SK-N-MC (cell line): ENCODE measurements around the gene WDSUB1.
A peak's percentile ranks its signal among the peaks of the same experiment; 100 is the strongest.

ENCODE experiments used
- DNase-seq: peaks from one replicate; pipeline ENCODE4 v3.0.0-alpha.2; 2011; ENCODE audit warnings: low read depth, low spot score
- H3K27ac ChIP-seq: fragments of 200-600 bp; sonication (generic); 2 replicates; pipeline ENCODE4 v1.5.1; 2016; ENCODE audit warnings: mixed run types
- H3K36me3 ChIP-seq: fragments of 200-600 bp; sonication (generic); 2 replicates; pipeline ENCODE4 v1.6.1; 2017; ENCODE audit warnings: antibody characterized with exemption, low read length, mixed read lengths; ENCODE audit not compliant: insufficient read depth
- H3K4me3 ChIP-seq: fragments of 200-600 bp; sonication (generic); 2 replicates; pipeline ENCODE4 v1.5.1; 2016
- H3K9ac ChIP-seq: fragments of 200-600 bp; sonication (generic); 2 replicates; pipeline ENCODE4 v1.8.0; 2017; ENCODE audit warnings: mixed run types, mixed read lengths; ENCODE audit not compliant: insufficient read length
- H3K9me3 ChIP-seq: fragments of 200-600 bp; sonication (generic); 2 replicates; pipeline ENCODE4 v1.6.1; 2017; ENCODE audit warnings: low read depth, mild to moderate bottlenecking, antibody characterized with exemption, low read length, moderate library complexity, mixed read lengths
- EZH2 ChIP-seq: fragments of 200-600 bp; sonication (generic); IDR thresholded peaks from one replicate; pipeline ENCODE4 v1.6.1; 2017; ENCODE audit warnings: antibody characterized with exemption
- FOXP2 ChIP-seq: optimal IDR thresholded peaks from 2 replicates; pipeline ENCODE3; 2011; ENCODE audit warnings: mild to moderate bottlenecking, moderate library complexity; ENCODE audit not compliant: insufficient read depth; ENCODE audit errors: extremely low read length, control extremely low read depth
- POLR2AphosphoS5 ChIP-seq: IDR thresholded peaks from 2 replicates; pipeline ENCODE4 v1.6.1; 2012; ENCODE audit warnings: mild to moderate bottlenecking, low read depth, low read length, borderline replicate concordance

WDSUB1 gene

GRCh38 chr2:159252905-159253304 is 33.6 kb downstream of the WDSUB1 start:
- DNase-seq: no peak
- peaks cover 18% of the 10 kb centered on the region for H3K36me3 ChIP-seq
- TF ChIP-seq EZH2: no peak
- no peak for TF ChIP-seq POLR2AphosphoS5
- no peak for TF ChIP-seq FOXP2
- no peak overlapping the region for H3K27ac ChIP-seq
- no peak overlapping the region for H3K9ac ChIP-seq
- H3K4me3 ChIP-seq: no peak overlapping the region
- H3K9me3 ChIP-seq: no peaks in the 10 kb centered on the region

- TF ChIP-seq EZH2 (no peak), FOXP2 (no peak), POLR2AphosphoS5 (no peak)
- peak; percentile 71 for DNase-seq
- peaks cover 26% of the 10 kb centered on the region for H3K36me3 ChIP-seq
- H3K4me3 ChIP-seq: no peak overlapping the region
- H3K27ac ChIP-seq: no peak overlapping the region
- H3K9ac ChIP-seq: no peak overlapping the region
- peaks cover 5% of the 10 kb centered on the region; the same call in 1 of the 2 replicates for H3K9me3 ChIP-seq
Observed at GRCh38 chr2:159251296-159252173, 35.0 kb downstream of the WDSUB1 start.

GRCh38 chr2:159249990-159250715 is 36.4 kb downstream of the WDSUB1 start:
- TF ChIP-seq EZH2 (no peak), FOXP2 (no peak), POLR2AphosphoS5 (no peak)
- H3K27ac ChIP-seq: no peak overlapping the region
- peaks cover 29% of the 10 kb centered on the region for H3K36me3 ChIP-seq
- peaks cover 6% of the 10 kb centered on the region; the same call in 1 of the 2 replicates for H3K9me3 ChIP-seq
- no peak overlapping the region for H3K4me3 ChIP-seq
- H3K9ac ChIP-seq: no peak overlapping the region
- no peak for DNase-seq

- DNase-seq: no peak
- Histone ChIP-seq H3K4me3 (no peak overlapping the region), H3K9ac (no peak overlapping the region), H3K27ac (no peak overlapping the region), H3K9me3 (peaks cover 6% of the 10 kb centered on the region; the same call in 1 of the 2 replicates), H3K36me3 (peaks cover 32% of the 10 kb centered on the region)
- TF ChIP-seq EZH2 (no peak), POLR2AphosphoS5 (no peak), FOXP2 (no peak)
Observed at GRCh38 chr2:159246325-159246988, 40.0 kb downstream of the WDSUB1 start.

- H3K27ac ChIP-seq: no peak overlapping the region; the same call in 1 of the 2 replicates
- H3K9ac ChIP-seq: no peak overlapping the region
- peaks cover 6% of the 10 kb centered on the region; the same call in 1 of the 2 replicates for H3K9me3 ChIP-seq
- peaks cover 29% of the 10 kb centered on the region for H3K36me3 ChIP-seq
- DNase-seq: no peak
- H3K4me3 ChIP-seq: no peak overlapping the region
- TF ChIP-seq EZH2: no peak
- TF ChIP-seq POLR2AphosphoS5: no peak
- TF ChIP-seq FOXP2: no peak
Observed at GRCh38 chr2:159243529-159243928, 43.0 kb downstream of the WDSUB1 start.

- TF ChIP-seq FOXP2 (no peak), POLR2AphosphoS5 (no peak), EZH2 (no peak)
- no peak overlapping the region for H3K9ac ChIP-seq
- DNase-seq: no peak
- H3K9me3 ChIP-seq: no peaks in the 10 kb centered on the region
- H3K36me3 ChIP-seq: peaks cover 40% of the 10 kb centered on the region
- H3K27ac ChIP-seq: no peak overlapping the region
- no peak overlapping the region for H3K4me3 ChIP-seq
Observed at GRCh38 chr2:159234868-159235267, 51.6 kb downstream of the WDSUB1 start.

GRCh38 chr2:159232456-159233170 is 53.9 kb downstream of the WDSUB1 start:
- Histone ChIP-seq H3K27ac (no peak overlapping the region), H3K9ac (no peak overlapping the region), H3K36me3 (peaks cover 40% of the 10 kb centered on the region), H3K9me3 (no peaks in the 10 kb centered on the region), H3K4me3 (no peak overlapping the region)
- DNase-seq: no peak
- TF ChIP-seq POLR2AphosphoS5 (no peak), FOXP2 (no peak), EZH2 (no peak)
